ENCODE data around the gene PPP1R1C.

DNA sequence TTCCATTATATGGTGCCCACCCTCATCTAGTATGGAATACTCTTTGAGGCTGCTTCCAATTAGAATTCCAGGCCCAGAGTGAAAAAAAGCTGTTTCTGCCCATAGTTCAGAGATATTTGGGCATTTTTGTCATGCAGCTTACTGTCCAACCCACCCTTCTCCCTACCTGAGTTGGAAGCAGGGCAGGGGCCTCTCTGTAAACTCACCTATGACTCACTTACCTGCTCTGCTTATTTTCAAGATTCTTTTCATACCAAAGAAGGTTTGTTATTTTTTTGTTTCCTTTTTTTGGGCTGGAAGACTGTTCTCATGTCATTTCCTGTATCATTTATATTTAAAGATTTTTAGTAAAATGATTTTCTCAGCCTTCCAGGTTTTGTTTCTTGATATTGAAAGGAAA, 38.4 kb upstream of the PPP1R1C start:
- TF ChIP-seq POLR2A (IDR thresholded peaks at IDR 0.05; ENCODE audit: low read depth, low read length) (no peak), POLR2AphosphoS5 (IDR thresholded peaks at IDR 0.05; ENCODE audit: low read depth, low read length) (no peak), TAF1 (IDR thresholded peaks at IDR 0.05; ENCODE audit: borderline replicate concordance, low read depth, low read length) (no peak)

Data from GM12892 (cell line).